Lung microvascular endothelial cell (primary cell): ENCODE results near the gene IQCM. TPM values are rescaled to one million over a fixed set of nuclear protein-coding genes. Genes with fewer than 3 reads are reported as not detected.

Source experiments
- DNase-seq, 2 donors: peaks; one replicate each; pipeline versions ENCODE4 v3.0.0 to v3.0.0-alpha.2; 2010; ENCODE audit warnings: low read depth in 2 of 2
- total RNA-seq: library from RNA; depleted of rRNA; stranded (reverse); fragments of >200 nt; gene quantifications from 2 replicates; pipeline ENCODE4 v1.2.1, GENCODE V29; 2014

Gene IQCM
- total RNA-seq, 1 donor from 2014 or later, result not detected

GRCh38 chr4:149711593-149712365, 103.9 kb downstream of the IQCM start:
- DNase-seq, result no peak

- DNase-seq, result no peak
These were observed 106.0 kb downstream of the IQCM start for GRCh38 chr4:149709640-149710039.

- DNase-seq, result peak; percentile 57 to 61
These were observed 107.0 kb downstream of the IQCM start for GRCh38 chr4:149708513-149709130.

- no peak for DNase-seq
These were observed 107.8 kb downstream of the IQCM start for GRCh38 chr4:149707862-149708261.

GRCh38 chr4:149706942-149707341, 108.7 kb downstream of the IQCM start:
- DNase-seq, result peak; percentile 46 to 65

GRCh38 chr4:149702414-149703293, 113.0 kb downstream of the IQCM start:
- DNase-seq, result no peak

- DNase-seq, result no peak
These were observed 114.0 kb downstream of the IQCM start for GRCh38 chr4:149701435-149702156.

- no peak for DNase-seq
These were observed 115.4 kb downstream of the IQCM start for GRCh38 chr4:149700272-149700671.

GRCh38 chr4:149699642-149700041, 116.0 kb downstream of the IQCM start:
- no peak for DNase-seq

- DNase-seq, result no peak
These were observed 124.9 kb downstream of the IQCM start for GRCh38 chr4:149690726-149691125.

GRCh38 chr4:149684516-149684915, 131.1 kb downstream of the IQCM start:
- no peak for DNase-seq

GRCh38 chr4:149676076-149676475, 139.6 kb downstream of the IQCM start:
- DNase-seq, result peak in 1 of 2 donors; percentile 2

- no peak for DNase-seq
These were observed 169.9 kb downstream of the IQCM start for GRCh38 chr4:149645790-149646189.

GRCh38 chr4:149638073-149638472, 177.6 kb downstream of the IQCM start:
- no peak for DNase-seq

GRCh38 chr4:149634368-149634767, 181.3 kb downstream of the IQCM start:
- no peak for DNase-seq

GRCh38 chr4:149631629-149632028, 184.0 kb downstream of the IQCM start:
- no peak for DNase-seq

GRCh38 chr4:149630064-149630463, 185.6 kb downstream of the IQCM start:
- no peak for DNase-seq

- DNase-seq, result no peak
These were observed 209.9 kb downstream of the IQCM start for GRCh38 chr4:149605601-149606378.

- no peak for DNase-seq
These were observed 210.8 kb downstream of the IQCM start for GRCh38 chr4:149604827-149605226.

- no peak for DNase-seq
These were observed 220.1 kb downstream of the IQCM start for GRCh38 chr4:149595500-149595899.

- no peak for DNase-seq
These were observed 225.8 kb downstream of the IQCM start for GRCh38 chr4:149589826-149590225.
